HEK293T (cell line): ENCODE results near the gene ZBTB38.

ENCODE experiments used
- CTCF ChIA-PET: fragments of 350-600 bp; formaldehyde crosslinking; extraction: SDS; loops from one replicate; lab custom pipeline; 2021; ENCODE audit warnings: antibody characterized with exemption, inconsistent platforms; lab: Yijun Ruan, JAX
- POLR2A ChIA-PET: fragments of 350-600 bp; formaldehyde crosslinking; extraction: SDS; loops from one replicate; lab custom pipeline; 2020; ENCODE audit warnings: antibody characterized with exemption, inconsistent platforms; lab: Yijun Ruan, JAX
- DNase-seq: peaks from one replicate; pipeline ENCODE4 v3.0.0; 2012; ENCODE audit warnings: mixed read lengths; ENCODE audit errors: extremely low spot score
- ARNT ChIP-seq: fragments of 450-650 bp; IDR thresholded peaks from 2 replicates; pipeline ENCODE4 v1.6.1; 2017; ENCODE audit warnings: mild to moderate bottlenecking
- BHLHE40 ChIP-seq: fragments of 450-650 bp; IDR thresholded peaks from 2 replicates; pipeline ENCODE4 v1.6.1; 2016; ENCODE audit warnings: mild to moderate bottlenecking, moderate library complexity, borderline replicate concordance
- CTBP1 ChIP-seq: fragments of 450-650 bp; IDR thresholded peaks from 2 replicates; pipeline ENCODE4 v1.6.1; 2016; ENCODE audit warnings: borderline replicate concordance
- ELF4 ChIP-seq: fragments of 450-650 bp; IDR thresholded peaks from 2 replicates; pipeline ENCODE4 v1.6.1; 2017; ENCODE audit warnings: antibody characterized with exemption
- FOXA1 ChIP-seq: fragments of 450-650 bp; IDR thresholded peaks from 2 replicates; pipeline ENCODE4 v1.6.1; 2016; ENCODE audit warnings: mild to moderate bottlenecking
- FOXK2 ChIP-seq: fragments of 450-650 bp; IDR thresholded peaks from 2 replicates; pipeline ENCODE4 v1.6.1; 2016; ENCODE audit warnings: mild to moderate bottlenecking
- FOXM1 ChIP-seq: fragments of 450-650 bp; IDR thresholded peaks from 2 replicates; pipeline ENCODE4 v1.6.1; 2017; ENCODE audit warnings: mild to moderate bottlenecking, borderline replicate concordance
- HDGF ChIP-seq: fragments of 450-650 bp; IDR thresholded peaks from 2 replicates; pipeline ENCODE4 v1.6.1; 2017; ENCODE audit warnings: antibody characterized with exemption, borderline replicate concordance
- L3MBTL2 ChIP-seq: fragments of 450-650 bp; conservative IDR thresholded peaks from 2 replicates; pipeline ENCODE4 v1.6.1; 2016; ENCODE audit warnings: mild to moderate bottlenecking
- LEF1 ChIP-seq: fragments of 450-650 bp; IDR thresholded peaks from 2 replicates; pipeline ENCODE4 v1.6.1; 2017; ENCODE audit warnings: mild to moderate bottlenecking, borderline replicate concordance
- NFRKB ChIP-seq: fragments of 450-650 bp; IDR thresholded peaks from 2 replicates; pipeline ENCODE4 v1.6.1; 2016; ENCODE audit warnings: mild to moderate bottlenecking, moderate library complexity
- PKNOX1 ChIP-seq: fragments of 450-650 bp; IDR thresholded peaks from 2 replicates; pipeline ENCODE4 v1.6.1; 2016
- SP1 ChIP-seq: fragments of 450-650 bp; IDR thresholded peaks from 2 replicates; pipeline ENCODE4 v1.6.1; 2017
- SUZ12 ChIP-seq: fragments of 450-650 bp; IDR thresholded peaks from 2 replicates; pipeline ENCODE4 v1.6.1; 2016; ENCODE audit warnings: mild to moderate bottlenecking
- TARDBP ChIP-seq: fragments of 450-650 bp; IDR thresholded peaks from 2 replicates; pipeline ENCODE4 v1.6.1; 2016
- ZNF384 ChIP-seq: fragments of 450-650 bp; IDR thresholded peaks from 2 replicates; pipeline ENCODE4 v1.6.1; 2016

ZBTB38 gene

DNA sequence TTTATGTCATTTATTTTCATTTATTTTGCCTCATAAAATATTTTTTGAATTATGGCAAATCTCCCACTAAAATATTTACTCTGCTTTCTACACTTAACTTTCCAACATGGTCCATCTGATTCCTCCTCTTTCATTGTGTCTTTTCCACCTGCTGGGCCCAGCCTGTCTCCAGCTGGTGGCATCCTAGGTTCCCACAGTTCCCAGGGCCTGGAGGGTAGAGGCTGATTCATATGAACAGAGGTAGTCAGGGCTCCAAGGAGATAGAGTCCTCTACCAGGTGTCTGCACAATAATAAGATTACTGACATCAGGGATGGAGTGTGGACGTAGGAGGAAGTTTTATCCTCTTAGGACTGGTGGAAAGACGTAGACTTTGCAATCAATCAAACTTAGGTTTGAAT, 14.3 kb downstream of the ZBTB38 start:
- ChIA-PET POLR2A (interaction anchor here (2.5 kb wide), 1 partner anchor 14 kb away, joined by 11 read pairs; the partner anchor contains the start of gene ZBTB38), CTCF (interaction anchor here (1.2 to 1.9 kb wide), 2 partner anchors 10 to 22 kb away, joined by 3 to 7 read pairs; no protein-coding TSS in a partner anchor)
- no peak for DNase-seq
- TF ChIP-seq BHLHE40: no peak
- no peak for TF ChIP-seq FOXA1
- no peak for TF ChIP-seq CTBP1
- no peak for TF ChIP-seq NFRKB
- no peak for TF ChIP-seq ARNT
- TF ChIP-seq HDGF: no peak
- TF ChIP-seq FOXM1: no peak
- no peak for TF ChIP-seq LEF1
- TF ChIP-seq TARDBP: no peak
- no peak for TF ChIP-seq FOXK2
- TF ChIP-seq L3MBTL2: no peak
- no peak for TF ChIP-seq PKNOX1

DNA sequence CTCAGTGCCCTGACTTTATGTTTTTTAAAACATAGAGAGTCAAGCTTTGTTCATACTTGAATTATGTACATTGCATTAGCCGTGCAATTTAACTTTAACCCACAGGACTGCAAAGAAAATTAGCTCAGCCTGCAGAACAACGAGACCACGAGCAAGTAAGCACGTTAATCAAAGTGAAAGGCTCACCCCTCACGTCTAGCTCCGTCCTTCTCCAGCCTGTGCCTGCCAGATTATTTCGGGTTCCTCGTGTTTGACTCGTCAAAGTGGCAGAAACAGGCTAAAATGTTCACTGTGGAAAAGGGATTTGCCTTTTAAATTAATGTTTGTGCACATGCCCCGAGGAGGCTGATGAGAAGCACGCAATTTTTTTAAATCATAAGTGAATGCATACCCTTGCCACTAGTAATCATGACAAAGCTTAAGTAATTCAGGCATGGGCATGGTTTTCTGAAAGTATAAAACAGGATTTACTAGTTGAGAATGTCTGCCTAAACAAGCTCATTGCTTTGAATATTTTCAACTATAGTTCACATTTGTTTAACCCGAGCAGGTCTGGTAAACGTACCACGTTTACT, 15.3 kb downstream of the ZBTB38 start:
- TF ChIP-seq L3MBTL2 (peak; percentile 43; the same call in 1 of the 2 replicates), PKNOX1 (peak; percentile 77), ZNF384 (no peak)
- DNase-seq: no peak
- ChIA-PET CTCF (interaction anchor here (0.6 to 2.2 kb wide), 4 partner anchors 12 to 71 kb away, joined by 3 to 9 read pairs (median 5); no protein-coding TSS in a partner anchor), POLR2A (interaction anchor here (1.1 to 2.5 kb wide), 2 partner anchors 10 to 15 kb away, joined by 5 to 11 read pairs; partner anchors contain the start of gene ZBTB38)

- TF ChIP-seq TARDBP (no peak), NFRKB (no peak), HDGF (no peak), FOXA1 (no peak), ZNF384 (no peak), CTBP1 (peak; percentile 45; the same call in 1 of the 2 replicates), ELF4 (no peak), PKNOX1 (peak; percentile 41; the same call in 1 of the 2 replicates), ARNT (no peak), SP1 (no peak)
- POLR2A ChIA-PET: interaction anchor here (1.1 to 2.5 kb wide), 3 partner anchors 11 to 48 kb away, joined by 4 to 11 read pairs (median 5); partner anchors contain the start of gene ZBTB38
- CTCF ChIA-PET: interaction anchor here (1.6 to 2.2 kb wide), 4 partner anchors 12 to 24 kb away, joined by 3 to 9 read pairs (median 6); partner anchors contain the start of gene ZBTB38
- DNase-seq: no peak
Measured at GRCh38 chr3:141384157-141384556, 15.9 kb downstream of the ZBTB38 start.

- TF ChIP-seq L3MBTL2: no peak
- no peak for TF ChIP-seq LEF1
- no peak for TF ChIP-seq ARNT
- TF ChIP-seq HDGF: no peak
- no peak for TF ChIP-seq SP1
- no peak for TF ChIP-seq NFRKB
- TF ChIP-seq CTBP1: no peak
- TF ChIP-seq FOXA1: no peak
- no peak for TF ChIP-seq PKNOX1
- TF ChIP-seq SUZ12: no peak
- no peak for TF ChIP-seq FOXM1
- TF ChIP-seq FOXK2: no peak
- no peak for TF ChIP-seq TARDBP
- no peak for TF ChIP-seq ZNF384
- no peak for TF ChIP-seq BHLHE40
- no peak for TF ChIP-seq ELF4
- ChIA-PET CTCF (interaction anchor here (1.6 to 2.2 kb wide), 3 partner anchors 16 to 24 kb away, joined by 3 to 9 read pairs (median 5); partner anchors contain the start of gene ZBTB38), POLR2A (interaction anchor here (0.7 to 1.2 kb wide), 4 partner anchors 18 to 73 kb away, joined by 3 to 4 read pairs (median 3); no protein-coding TSS in a partner anchor)
- no peak for DNase-seq
Measured at GRCh38 chr3:141384575-141384974, 16.3 kb downstream of the ZBTB38 start.

DNA sequence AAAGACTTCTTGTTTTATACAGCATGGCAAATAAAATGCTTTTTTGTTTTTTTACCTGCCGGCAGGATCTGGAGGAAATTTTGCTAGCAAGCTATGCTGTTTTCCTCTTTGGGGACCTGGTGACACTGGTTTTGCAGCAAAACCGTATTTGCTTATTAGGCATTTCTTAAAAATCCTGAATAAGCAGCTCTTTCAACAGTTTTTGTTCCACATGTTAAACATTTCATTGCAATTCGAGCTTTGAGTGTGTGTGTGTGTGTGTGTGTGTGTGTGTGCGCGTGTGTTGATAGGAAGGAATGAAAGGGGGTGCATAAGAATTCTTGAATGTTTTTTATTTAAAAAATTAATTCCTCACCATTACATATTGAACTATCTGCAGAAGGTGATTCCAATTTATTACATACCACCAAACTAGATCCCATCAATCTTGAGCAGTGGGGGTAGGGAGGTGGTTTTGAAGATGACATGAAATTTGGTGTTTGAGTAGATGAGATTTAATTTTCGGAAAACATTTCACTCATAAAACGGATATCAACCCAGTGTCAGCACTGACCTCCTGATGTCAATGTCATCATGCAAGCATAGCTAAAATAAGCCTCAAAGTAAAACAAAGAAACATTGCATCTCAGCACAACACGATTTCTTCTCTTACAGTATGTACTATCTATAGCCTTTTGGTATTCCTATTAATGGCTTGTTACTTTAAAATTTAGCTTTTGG, 17.3 kb downstream of the ZBTB38 start:
- CTCF ChIA-PET: interaction anchor here (0.6 to 2.2 kb wide), 7 partner anchors 10 to 74 kb away, joined by 3 to 9 read pairs (median 4); partner anchors contain the start of gene ZBTB38
- DNase-seq: no peak
- POLR2A ChIA-PET: interaction anchor here (0.7 to 1.2 kb wide), 7 partner anchors 16 to 74 kb away, joined by 3 to 4 read pairs (median 3); partner anchors contain the start of gene ZBTB38
- TF ChIP-seq PKNOX1: peak; percentile 10; the same call in 1 of the 2 replicates
- TF ChIP-seq FOXM1: no peak
